ENCODE measurements around the gene PWWP2B. TPM values are rescaled to one million over a fixed set of nuclear protein-coding genes. Genes with fewer than 3 reads are reported as not detected.

PWWP2B gene
- total RNA-seq, 1 experiment from 2014 or later: 4.2 TPM

- H3K4me3 ChIP-seq: no peak overlapping the region
- DNase-seq (ENCODE audit: low read depth in 1 of 2, low spot score in 2 of 2): no peak
- H3K27me3 ChIP-seq (replicated peaks): no peaks in the 10 kb centered on the region
- no peaks in the 10 kb centered on the region for H3K36me3 ChIP-seq
- no peak overlapping the region for H3K27ac ChIP-seq
- no peaks in the 10 kb centered on the region for H3K4me1 ChIP-seq (replicated peaks)
- H3K9me3 ChIP-seq (replicated peaks): no peaks in the 10 kb centered on the region; the same call in 1 of the 2 replicates
Measured at GRCh38 chr10:132406181-132406580, 9.2 kb downstream of the PWWP2B start.

DNA sequence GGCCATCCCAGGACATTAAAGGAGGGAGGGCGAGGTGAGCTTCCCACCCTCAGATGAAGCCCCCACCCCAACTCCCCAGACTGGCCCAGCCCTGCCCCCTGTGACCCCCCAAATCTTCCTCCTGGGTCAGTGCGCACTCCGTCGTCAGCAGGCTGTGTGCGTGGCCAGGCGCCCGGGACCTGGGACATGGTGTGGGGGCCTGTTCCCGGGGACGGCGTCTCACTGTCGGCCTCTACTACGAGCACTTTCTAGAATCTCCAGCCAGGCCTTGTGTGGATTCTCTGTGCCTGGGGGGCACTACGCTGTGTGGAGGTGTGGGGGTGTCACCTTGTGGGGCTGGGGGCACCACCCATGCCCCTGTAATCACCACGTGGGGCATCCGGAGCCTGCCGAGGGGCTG lies 9.8 kb downstream of the PWWP2B start:
- Histone ChIP-seq H3K4me3 (no peak overlapping the region), H3K4me1 (replicated peaks) (no peaks in the 10 kb centered on the region), H3K36me3 (no peaks in the 10 kb centered on the region), H3K9me3 (replicated peaks) (no peaks in the 10 kb centered on the region; the same call in 1 of the 2 replicates), H3K27ac (no peak overlapping the region), H3K27me3 (replicated peaks) (no peaks in the 10 kb centered on the region)
- no peak for DNase-seq (ENCODE audit: low read depth in 1 of 2, low spot score in 2 of 2)

GRCh38 chr10:132407243-132407746 lies 10.3 kb downstream of the PWWP2B start:
- Histone ChIP-seq H3K9me3 (replicated peaks) (no peaks in the 10 kb centered on the region; the same call in 1 of the 2 replicates), H3K27me3 (replicated peaks) (no peaks in the 10 kb centered on the region), H3K4me1 (replicated peaks) (no peaks in the 10 kb centered on the region), H3K27ac (no peak overlapping the region), H3K4me3 (no peak overlapping the region), H3K36me3 (no peaks in the 10 kb centered on the region)
- DNase-seq (ENCODE audit: low read depth in 1 of 2, low spot score in 2 of 2): no peak

- Histone ChIP-seq H3K27me3 (replicated peaks) (no peaks in the 10 kb centered on the region), H3K9me3 (replicated peaks) (no peaks in the 10 kb centered on the region; the same call in 1 of the 2 replicates), H3K36me3 (no peaks in the 10 kb centered on the region), H3K4me3 (no peak overlapping the region), H3K4me1 (replicated peaks) (no peaks in the 10 kb centered on the region), H3K27ac (no peak overlapping the region)
- DNase-seq (ENCODE audit: low read depth in 1 of 2, low spot score in 2 of 2): no peak
Measured at GRCh38 chr10:132407846-132408278, 10.9 kb downstream of the PWWP2B start.

GRCh38 chr10:132408367-132408781 lies 11.4 kb downstream of the PWWP2B start:
- no peak for DNase-seq (ENCODE audit: low read depth in 1 of 2, low spot score in 2 of 2)
- H3K36me3 ChIP-seq: no peaks in the 10 kb centered on the region
- H3K9me3 ChIP-seq (replicated peaks): no peaks in the 10 kb centered on the region; the same call in 1 of the 2 replicates
- no peak overlapping the region for H3K4me3 ChIP-seq
- no peak overlapping the region for H3K27ac ChIP-seq
- no peaks in the 10 kb centered on the region for H3K27me3 ChIP-seq (replicated peaks)
- no peaks in the 10 kb centered on the region for H3K4me1 ChIP-seq (replicated peaks)

- H3K36me3 ChIP-seq: no peaks in the 10 kb centered on the region
- H3K4me1 ChIP-seq (replicated peaks): no peaks in the 10 kb centered on the region
- H3K4me3 ChIP-seq: no peak overlapping the region
- no peak overlapping the region for H3K27ac ChIP-seq
- no peaks in the 10 kb centered on the region for H3K27me3 ChIP-seq (replicated peaks)
- H3K9me3 ChIP-seq (replicated peaks): no peaks in the 10 kb centered on the region; the same call in 1 of the 2 replicates
- no peak for DNase-seq (ENCODE audit: low read depth in 1 of 2, low spot score in 2 of 2)
Measured at GRCh38 chr10:132408823-132409666, 12.0 kb downstream of the PWWP2B start.

GRCh38 chr10:132409667-132410028 lies 12.6 kb downstream of the PWWP2B start:
- Histone ChIP-seq H3K27ac (no peak overlapping the region), H3K4me3 (no peak overlapping the region), H3K27me3 (replicated peaks) (no peaks in the 10 kb centered on the region), H3K4me1 (replicated peaks) (no peaks in the 10 kb centered on the region), H3K9me3 (replicated peaks) (no peaks in the 10 kb centered on the region; the same call in 1 of the 2 replicates), H3K36me3 (no peaks in the 10 kb centered on the region)
- DNase-seq (ENCODE audit: low read depth in 1 of 2, low spot score in 2 of 2): no peak

DNA sequence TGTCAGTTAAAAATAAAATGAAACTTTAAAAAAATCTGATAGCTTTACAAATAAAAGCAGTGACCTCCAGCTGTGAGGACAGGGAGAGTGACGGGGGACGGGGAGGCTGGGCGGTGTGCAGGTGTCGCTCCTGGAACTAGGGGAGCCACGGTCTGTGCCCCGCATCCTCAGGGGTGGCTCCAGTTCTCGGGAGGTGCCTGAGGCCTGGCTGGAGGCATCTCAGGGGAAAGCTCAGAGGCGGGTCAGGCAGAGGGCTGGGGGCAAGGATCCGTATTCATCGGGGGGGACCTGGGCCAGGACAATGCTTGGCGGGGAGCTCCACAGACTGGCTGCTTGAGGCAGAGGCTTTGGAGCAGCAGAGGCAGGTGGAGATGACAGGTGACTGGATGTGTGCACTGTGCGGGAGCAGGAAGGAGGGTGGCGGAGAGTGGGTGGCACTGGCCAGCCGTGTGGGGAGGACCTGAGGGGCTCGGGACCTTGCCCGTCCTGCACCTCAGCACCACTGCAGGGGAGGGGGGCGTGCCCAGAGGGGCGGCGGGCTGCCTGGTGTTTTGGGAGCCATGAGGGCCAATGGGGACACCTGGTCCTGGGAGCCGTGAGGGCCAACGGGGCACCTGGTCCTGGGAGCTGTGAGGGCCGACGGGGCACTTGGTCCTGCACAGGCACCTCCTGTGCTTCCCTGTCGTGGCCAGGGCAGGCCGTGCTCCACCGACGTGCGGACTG lies 13.2 kb downstream of the PWWP2B start:
- Histone ChIP-seq H3K27me3 (replicated peaks) (no peaks in the 10 kb centered on the region), H3K36me3 (no peaks in the 10 kb centered on the region), H3K4me1 (replicated peaks) (no peaks in the 10 kb centered on the region), H3K9me3 (replicated peaks) (no peaks in the 10 kb centered on the region; the same call in 1 of the 2 replicates), H3K27ac (no peak overlapping the region), H3K4me3 (no peak overlapping the region)
- no peak for DNase-seq (ENCODE audit: low read depth in 1 of 2, low spot score in 2 of 2)

DNA sequence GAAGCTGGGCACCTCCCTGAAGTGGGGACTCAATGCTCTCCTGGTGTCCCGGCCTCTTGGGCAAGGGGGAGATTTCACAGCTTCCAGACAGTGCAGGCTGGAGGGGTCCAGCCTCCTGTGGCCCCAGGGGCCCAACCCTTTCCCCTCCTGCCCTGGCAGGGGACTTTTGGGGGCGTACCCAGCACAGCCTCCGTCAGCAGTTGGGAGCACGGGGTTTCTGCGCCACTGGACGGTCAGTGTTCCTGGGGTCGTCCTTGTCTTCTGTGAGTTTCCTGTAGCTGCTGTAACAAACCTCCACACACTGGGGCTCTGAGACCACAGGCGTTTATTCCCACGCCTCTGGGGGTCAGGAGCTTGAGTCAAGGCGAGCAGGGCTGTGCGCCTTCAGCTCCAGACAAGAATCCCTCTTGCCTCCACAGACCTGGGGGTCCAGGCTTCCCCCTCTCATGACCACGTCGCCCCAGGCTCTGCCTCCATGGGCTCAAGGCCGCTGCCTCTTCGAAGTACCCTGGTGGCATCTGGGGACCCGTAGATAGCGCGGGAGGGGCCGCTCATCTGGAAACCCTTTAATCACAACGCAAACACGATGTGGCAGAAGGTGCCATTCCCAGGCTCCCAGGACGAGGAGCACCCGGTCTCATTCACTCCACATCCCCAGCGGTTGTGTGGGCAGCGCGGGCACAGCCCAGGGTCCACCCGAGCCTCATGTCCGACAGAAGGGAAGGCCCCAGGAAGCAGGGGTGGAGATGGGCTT lies 14.0 kb downstream of the PWWP2B start:
- Histone ChIP-seq H3K27me3 (replicated peaks) (no peaks in the 10 kb centered on the region), H3K27ac (no peak overlapping the region), H3K36me3 (no peaks in the 10 kb centered on the region), H3K4me1 (replicated peaks) (no peaks in the 10 kb centered on the region), H3K4me3 (no peak overlapping the region), H3K9me3 (replicated peaks) (no peaks in the 10 kb centered on the region; the same call in 1 of the 2 replicates)
- DNase-seq (ENCODE audit: low read depth in 1 of 2, low spot score in 2 of 2): no peak

GRCh38 chr10:132411561-132412253 lies 14.7 kb downstream of the PWWP2B start:
- DNase-seq (ENCODE audit: low read depth in 1 of 2, low spot score in 2 of 2): no peak
- H3K27ac ChIP-seq: no peak overlapping the region

DNA sequence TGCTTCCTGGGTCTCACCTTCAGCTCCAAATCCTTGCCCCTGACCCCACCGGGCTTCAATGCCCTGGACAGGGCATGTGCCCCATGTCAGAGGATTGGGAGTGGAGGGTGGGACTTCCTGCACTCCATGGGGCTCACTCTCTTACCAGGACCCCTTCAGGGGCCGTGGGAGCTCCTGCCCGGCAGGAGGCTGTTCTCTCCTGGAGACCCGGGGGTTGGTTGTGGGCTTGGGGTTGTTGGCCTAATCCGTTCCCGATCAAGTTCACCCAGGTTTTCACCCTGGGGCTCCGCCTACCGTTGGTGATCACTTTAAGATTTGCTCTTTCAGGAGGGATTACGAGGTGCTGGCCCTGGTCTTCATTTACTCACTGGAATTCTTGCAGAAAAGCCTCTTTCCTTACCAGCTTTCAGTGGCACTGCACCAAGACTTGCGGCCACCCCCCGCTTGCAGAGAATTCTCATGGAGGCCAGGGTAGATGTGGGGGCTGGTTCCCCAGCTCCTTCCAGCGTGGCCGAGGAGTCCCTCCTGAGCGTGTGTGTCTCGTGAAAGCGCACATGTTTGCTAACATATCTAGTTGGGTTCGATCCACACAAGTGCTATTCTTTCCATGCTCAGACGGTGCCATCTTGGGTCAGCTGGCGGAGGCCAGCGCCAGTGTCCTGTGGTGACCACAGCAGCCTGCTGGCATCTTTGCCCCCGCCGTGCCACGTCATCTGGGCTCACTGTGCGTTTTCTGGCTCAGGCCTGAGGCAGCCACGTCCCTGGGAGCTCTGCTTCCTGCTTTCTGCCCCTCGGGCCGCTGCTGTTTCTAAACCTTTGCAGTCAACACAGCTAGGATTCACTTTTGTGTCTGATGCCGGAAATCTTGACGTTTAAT lies 15.6 kb downstream of the PWWP2B start:
- H3K9me3 ChIP-seq (replicated peaks): no peaks in the 10 kb centered on the region; the same call in 1 of the 2 replicates
- H3K27ac ChIP-seq: no peak overlapping the region
- no peak overlapping the region for H3K4me3 ChIP-seq
- no peaks in the 10 kb centered on the region for H3K4me1 ChIP-seq (replicated peaks)
- no peaks in the 10 kb centered on the region for H3K27me3 ChIP-seq (replicated peaks)
- DNase-seq (ENCODE audit: low read depth in 1 of 2, low spot score in 2 of 2): no peak
- H3K36me3 ChIP-seq: no peaks in the 10 kb centered on the region

More at GRCh38 chr10:132411561-132412253, 14.7 kb downstream of the PWWP2B start:
- H3K9me3 ChIP-seq (replicated peaks): no peaks in the 10 kb centered on the region; the same call in 1 of the 2 replicates
- no peaks in the 10 kb centered on the region for H3K27me3 ChIP-seq (replicated peaks)
- H3K4me3 ChIP-seq: no peak overlapping the region
- H3K4me1 ChIP-seq (replicated peaks): no peaks in the 10 kb centered on the region
- H3K36me3 ChIP-seq: no peaks in the 10 kb centered on the region

All from SJSA1 (cell line).